ENCODE measurements around the gene C12orf76.

Gene C12orf76

DNA sequence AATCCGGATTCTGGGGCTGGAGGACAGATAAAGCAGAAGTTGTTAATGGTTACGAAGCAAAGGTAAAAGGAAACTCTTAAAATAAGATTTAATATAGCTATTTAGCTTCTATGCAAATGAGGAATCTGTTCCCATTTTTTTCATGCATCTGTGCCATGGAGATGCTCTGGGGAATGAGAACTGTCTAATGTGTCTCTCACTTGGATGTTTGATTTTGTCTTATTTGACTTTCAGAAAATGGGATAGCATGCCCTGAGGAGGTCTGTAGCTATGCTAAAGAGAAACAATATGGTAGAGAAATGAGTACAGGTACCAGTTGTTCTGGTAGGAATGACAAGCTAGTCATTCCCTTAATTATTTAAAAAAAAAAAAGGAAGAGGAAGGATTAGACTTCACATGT, 24.3 kb downstream of the C12orf76 start:
- TF ChIP-seq SPI1 (IDR thresholded peaks at IDR 0.05; ENCODE audit: borderline replicate concordance, low read depth) (no peak), POLR2AphosphoS5 (IDR thresholded peaks at IDR 0.05; ENCODE audit: low read depth) (no peak), GABPA (IDR thresholded peaks at IDR 0.05; ENCODE audit: low read depth) (no peak)
- TF ChIP-seq, protein P1, sequence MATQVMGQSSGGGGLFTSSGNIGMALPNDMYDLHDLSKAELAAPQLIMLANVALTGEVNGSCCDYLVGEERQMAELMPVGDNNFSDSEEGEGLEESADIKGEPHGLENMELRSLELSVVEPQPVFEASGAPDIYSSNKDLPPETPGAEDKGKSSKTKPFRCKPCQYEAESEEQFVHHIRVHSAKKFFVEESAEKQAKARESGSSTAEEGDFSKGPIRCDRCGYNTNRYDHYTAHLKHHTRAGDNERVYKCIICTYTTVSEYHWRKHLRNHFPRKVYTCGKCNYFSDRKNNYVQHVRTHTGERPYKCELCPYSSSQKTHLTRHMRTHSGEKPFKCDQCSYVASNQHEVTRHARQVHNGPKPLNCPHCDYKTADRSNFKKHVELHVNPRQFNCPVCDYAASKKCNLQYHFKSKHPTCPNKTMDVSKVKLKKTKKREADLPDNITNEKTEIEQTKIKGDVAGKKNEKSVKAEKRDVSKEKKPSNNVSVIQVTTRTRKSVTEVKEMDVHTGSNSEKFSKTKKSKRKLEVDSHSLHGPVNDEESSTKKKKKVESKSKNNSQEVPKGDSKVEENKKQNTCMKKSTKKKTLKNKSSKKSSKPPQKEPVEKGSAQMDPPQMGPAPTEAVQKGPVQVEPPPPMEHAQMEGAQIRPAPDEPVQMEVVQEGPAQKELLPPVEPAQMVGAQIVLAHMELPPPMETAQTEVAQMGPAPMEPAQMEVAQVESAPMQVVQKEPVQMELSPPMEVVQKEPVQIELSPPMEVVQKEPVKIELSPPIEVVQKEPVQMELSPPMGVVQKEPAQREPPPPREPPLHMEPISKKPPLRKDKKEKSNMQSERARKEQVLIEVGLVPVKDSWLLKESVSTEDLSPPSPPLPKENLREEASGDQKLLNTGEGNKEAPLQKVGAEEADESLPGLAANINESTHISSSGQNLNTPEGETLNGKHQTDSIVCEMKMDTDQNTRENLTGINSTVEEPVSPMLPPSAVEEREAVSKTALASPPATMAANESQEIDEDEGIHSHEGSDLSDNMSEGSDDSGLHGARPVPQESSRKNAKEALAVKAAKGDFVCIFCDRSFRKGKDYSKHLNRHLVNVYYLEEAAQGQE (IDR thresholded peaks at IDR 0.05; ENCODE audit: insufficient replicate concordance, low read depth): no peak
- TF ChIP-seq, protein P2, sequence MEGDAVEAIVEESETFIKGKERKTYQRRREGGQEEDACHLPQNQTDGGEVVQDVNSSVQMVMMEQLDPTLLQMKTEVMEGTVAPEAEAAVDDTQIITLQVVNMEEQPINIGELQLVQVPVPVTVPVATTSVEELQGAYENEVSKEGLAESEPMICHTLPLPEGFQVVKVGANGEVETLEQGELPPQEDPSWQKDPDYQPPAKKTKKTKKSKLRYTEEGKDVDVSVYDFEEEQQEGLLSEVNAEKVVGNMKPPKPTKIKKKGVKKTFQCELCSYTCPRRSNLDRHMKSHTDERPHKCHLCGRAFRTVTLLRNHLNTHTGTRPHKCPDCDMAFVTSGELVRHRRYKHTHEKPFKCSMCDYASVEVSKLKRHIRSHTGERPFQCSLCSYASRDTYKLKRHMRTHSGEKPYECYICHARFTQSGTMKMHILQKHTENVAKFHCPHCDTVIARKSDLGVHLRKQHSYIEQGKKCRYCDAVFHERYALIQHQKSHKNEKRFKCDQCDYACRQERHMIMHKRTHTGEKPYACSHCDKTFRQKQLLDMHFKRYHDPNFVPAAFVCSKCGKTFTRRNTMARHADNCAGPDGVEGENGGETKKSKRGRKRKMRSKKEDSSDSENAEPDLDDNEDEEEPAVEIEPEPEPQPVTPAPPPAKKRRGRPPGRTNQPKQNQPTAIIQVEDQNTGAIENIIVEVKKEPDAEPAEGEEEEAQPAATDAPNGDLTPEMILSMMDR (IDR thresholded peaks at IDR 0.05; ENCODE audit: insufficient read depth, low read length): no peak

DNA sequence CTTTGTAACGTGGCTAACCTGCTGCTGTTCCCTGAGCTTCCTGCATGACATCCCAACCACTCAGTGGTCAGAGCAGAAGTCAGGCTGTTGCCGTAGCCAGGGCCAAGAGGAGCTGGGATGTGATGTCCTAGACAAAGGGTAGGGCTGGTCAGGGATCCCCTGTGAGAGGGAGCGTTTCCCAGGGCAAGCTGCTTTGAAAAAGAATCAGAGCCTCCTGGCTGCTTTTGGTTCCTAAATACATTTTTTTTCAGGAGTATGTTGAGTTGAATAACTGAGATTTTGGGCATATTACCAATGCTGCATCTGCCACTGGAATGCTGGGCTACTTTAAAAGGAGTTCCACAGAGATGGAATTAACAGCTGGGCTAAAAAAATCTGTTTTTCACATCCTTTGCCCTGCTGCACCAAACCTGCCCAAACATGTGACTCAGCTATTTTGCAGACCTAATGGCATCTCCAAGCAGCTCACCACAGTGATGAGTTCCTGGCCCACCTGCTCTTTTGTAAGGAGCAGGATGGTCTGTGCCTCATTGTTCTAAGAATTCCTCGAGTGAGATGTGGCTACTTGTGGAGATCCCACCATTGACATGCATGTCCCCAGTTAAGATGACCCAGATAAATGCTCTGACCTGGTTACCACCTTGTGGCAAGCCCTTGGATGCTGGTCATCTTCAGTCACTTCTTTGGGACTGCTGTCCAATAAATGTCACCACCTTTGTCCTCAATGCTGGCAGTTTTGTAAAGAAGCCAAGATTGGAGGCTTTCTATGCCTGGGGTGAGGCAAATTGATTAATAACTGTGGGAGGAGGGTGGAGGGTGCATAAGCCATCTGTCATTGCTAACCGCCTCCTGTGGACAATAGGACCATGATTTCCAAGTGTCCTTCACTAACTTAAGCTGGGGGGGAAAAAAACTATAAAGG, 25.0 kb downstream of the C12orf76 start:
- H3K27me3 ChIP-seq (ENCODE audit: insufficient read depth, poor library complexity, severe bottlenecking): no peaks in the 10 kb centered on the region
- no peak overlapping the region for H3K27ac ChIP-seq (replicated peaks)
- H3K4me3 ChIP-seq (replicated peaks; ENCODE audit: insufficient read depth, low read length): no peak overlapping the region
- TF ChIP-seq, protein P2 (IDR thresholded peaks at IDR 0.05; ENCODE audit: insufficient read depth, low read length): no peak
- TF ChIP-seq POLR2AphosphoS5 (IDR thresholded peaks at IDR 0.05; ENCODE audit: low read depth) (no peak), SPI1 (IDR thresholded peaks at IDR 0.05; ENCODE audit: borderline replicate concordance, low read depth) (no peak), GABPA (IDR thresholded peaks at IDR 0.05; ENCODE audit: low read depth) (no peak)
- TF ChIP-seq, protein P1 (IDR thresholded peaks at IDR 0.05; ENCODE audit: insufficient replicate concordance, low read depth): no peak
- DNase-seq (ENCODE audit: low read depth in 1 of 2, low spot score in 1 of 2): no peak

More for the DNA sequence above, 24.3 kb downstream of the C12orf76 start:
- no peak for DNase-seq (ENCODE audit: low read depth in 1 of 2, low spot score in 1 of 2)
- Histone ChIP-seq H3K27ac (replicated peaks) (no peak overlapping the region), H3K27me3 (ENCODE audit: insufficient read depth, poor library complexity, severe bottlenecking) (no peaks in the 10 kb centered on the region), H3K4me3 (replicated peaks; ENCODE audit: insufficient read depth, low read length) (no peak overlapping the region)

DNA sequence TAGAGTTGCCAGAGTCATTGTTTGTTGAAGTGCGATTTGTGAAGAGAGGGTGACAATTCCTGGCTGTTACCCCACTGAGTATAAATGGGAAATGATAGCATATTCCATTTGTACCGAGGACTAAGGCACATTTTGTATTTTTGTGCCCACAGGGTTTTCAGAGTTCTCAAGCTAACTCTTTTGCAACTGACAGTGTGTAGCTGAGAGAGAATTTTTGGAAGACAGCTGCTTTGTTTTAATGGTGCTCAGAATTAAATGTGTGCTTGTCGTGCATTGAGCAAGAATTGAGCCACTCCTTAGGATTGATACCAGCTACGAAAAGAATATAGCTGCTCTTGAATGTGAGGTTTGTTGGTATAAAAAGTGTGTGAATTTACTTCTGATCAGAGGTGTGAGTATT, 27.4 kb downstream of the C12orf76 start:
- H3K4me3 ChIP-seq (replicated peaks; ENCODE audit: insufficient read depth, low read length): no peak overlapping the region
- TF ChIP-seq, protein P1 (IDR thresholded peaks at IDR 0.05; ENCODE audit: insufficient replicate concordance, low read depth): no peak
- TF ChIP-seq GABPA (IDR thresholded peaks at IDR 0.05; ENCODE audit: low read depth) (no peak), SPI1 (IDR thresholded peaks at IDR 0.05; ENCODE audit: borderline replicate concordance, low read depth) (no peak), POLR2AphosphoS5 (IDR thresholded peaks at IDR 0.05; ENCODE audit: low read depth) (no peak)
- TF ChIP-seq, protein P2 (IDR thresholded peaks at IDR 0.05; ENCODE audit: insufficient read depth, low read length): no peak
- DNase-seq (ENCODE audit: low read depth in 1 of 2, low spot score in 1 of 2): no peak
- H3K27ac ChIP-seq (replicated peaks): no peak overlapping the region
- no peaks in the 10 kb centered on the region for H3K27me3 ChIP-seq (ENCODE audit: insufficient read depth, poor library complexity, severe bottlenecking)
